Urinary bladder (tissue), 4 donors: ENCODE measurements around the gene SMIM32. TPM values are rescaled to one million over a fixed set of nuclear protein-coding genes. Genes with fewer than 3 reads are reported as not detected.

ENCODE experiments used
- DNase-seq: peaks from one replicate; pipeline ENCODE4 v3.0.0-alpha.2; 2015; ENCODE audit errors: extremely low spot score
- H3K27ac ChIP-seq: one replicate; pipeline ENCODE4 v1.5.1; 2013; ENCODE audit warnings: low read depth, mild to moderate bottlenecking, moderate library complexity
- H3K36me3 ChIP-seq: one replicate; pipeline ENCODE4 v1.6.1; 2013; ENCODE audit warnings: mild to moderate bottlenecking, moderate library complexity; ENCODE audit not compliant: insufficient read depth
- H3K4me1 ChIP-seq: one replicate; pipeline ENCODE4 v1.6.1; 2013; ENCODE audit warnings: mild to moderate bottlenecking, moderate library complexity; ENCODE audit not compliant: insufficient read depth
- H3K4me3 ChIP-seq: one replicate; pipeline ENCODE4 v1.5.1; 2013; ENCODE audit warnings: low read depth, low read length
- WGBS: extraction: QIAGEN DNeasy Blood & Tissue Kit; methylation state at CpG from one replicate; pipeline ENCODE4 v1.1.7; 2013; 5-methylcytosine and 5-hydroxymethylcytosine counted together
- polyA plus RNA-seq: library from polyadenylated mRNA; stranded (reverse); fragments of 200-250 nt; gene quantifications from one replicate; pipeline ENCODE4 v1.2.3, GENCODE V29; 2013
- total RNA-seq: library from RNA; depleted of rRNA; stranded (reverse); fragments of >200 nt; gene quantifications from one replicate; pipeline ENCODE4 v1.2.3, GENCODE V29; 2014
- donor health status: healthy with polysubstance abuse.
- donor health status: healthy.

The SMIM32 gene
- total and polyA plus RNA-seq, 2 donors = 0.09 TPM; not detected in 1

- Histone ChIP-seq H3K4me3 (no peak overlapping the region), H3K36me3 (no peaks in the 10 kb centered on the region), H3K27ac (no peak overlapping the region), H3K4me1 (no peaks in the 10 kb centered on the region)
- no peak for DNase-seq
- 74% methylated on average over 4 of the region's 4 CpGs for WGBS
These were observed 8.9 kb upstream of the SMIM32 start for GRCh38 chr5:136201870-136202269.

GRCh38 chr5:136200761-136201160, 7.8 kb upstream of the SMIM32 start:
- no peak overlapping the region for H3K4me3 ChIP-seq
- H3K36me3 ChIP-seq = no peaks in the 10 kb centered on the region
- H3K27ac ChIP-seq = no peak overlapping the region
- H3K4me1 ChIP-seq = no peaks in the 10 kb centered on the region
- WGBS = 81% methylated on average over 3 of the region's 3 CpGs
- no peak for DNase-seq

GRCh38 chr5:136200130-136200529, 7.2 kb upstream of the SMIM32 start:
- whole genome bisulfite sequencing = 78% methylated on average over 4 of the region's 4 CpGs
- Histone ChIP-seq H3K4me3 (no peak overlapping the region), H3K36me3 (no peaks in the 10 kb centered on the region), H3K27ac (no peak overlapping the region), H3K4me1 (no peaks in the 10 kb centered on the region)
- DNase-seq = no peak

- Histone ChIP-seq H3K4me3 (no peak overlapping the region), H3K27ac (no peak overlapping the region), H3K4me1 (no peaks in the 10 kb centered on the region), H3K36me3 (no peaks in the 10 kb centered on the region)
- WGBS = 91% methylated on average over 7 of the region's 7 CpGs
- DNase-seq = no peak
These were observed 6.4 kb upstream of the SMIM32 start for GRCh38 chr5:136199408-136199807.

GRCh38 chr5:136198453-136198852, 5.5 kb upstream of the SMIM32 start:
- no peak overlapping the region for H3K27ac ChIP-seq
- no peak overlapping the region for H3K4me3 ChIP-seq
- no peak for DNase-seq
- no peaks in the 10 kb centered on the region for H3K36me3 ChIP-seq
- no peaks in the 10 kb centered on the region for H3K4me1 ChIP-seq
- WGBS = 93% methylated on average over 5 of the region's 5 CpGs

- DNase-seq = no peak
- WGBS = 93% methylated on average over 4 of the region's 4 CpGs
These were observed 4.6 kb upstream of the SMIM32 start for GRCh38 chr5:136197462-136198142.

GRCh38 chr5:136195971-136196820, 3.2 kb upstream of the SMIM32 start:
- H3K27ac ChIP-seq = no peak overlapping the region
- no peak overlapping the region for H3K4me3 ChIP-seq
- no peaks in the 10 kb centered on the region for H3K36me3 ChIP-seq
- DNase-seq = no peak
- peaks cover under 1% of the 10 kb centered on the region for H3K4me1 ChIP-seq
- WGBS = 50% methylated on average over 12 of the region's 12 CpGs

More at GRCh38 chr5:136197462-136198142, 4.6 kb upstream of the SMIM32 start:
- no peak overlapping the region for H3K27ac ChIP-seq
- no peaks in the 10 kb centered on the region for H3K36me3 ChIP-seq
- H3K4me3 ChIP-seq = no peak overlapping the region
- no peaks in the 10 kb centered on the region for H3K4me1 ChIP-seq

- Histone ChIP-seq H3K4me3 (no peak overlapping the region), H3K27ac (no peak overlapping the region), H3K4me1 (peaks cover 1% of the 10 kb centered on the region), H3K36me3 (no peaks in the 10 kb centered on the region)
- 88% methylated on average over 3 of the region's 3 CpGs for WGBS
- DNase-seq = no peak
These were observed 1.6 kb upstream of the SMIM32 start for GRCh38 chr5:136194576-136194975.

- 53% methylated on average over 18 of the region's 18 CpGs for WGBS
- Histone ChIP-seq H3K36me3 (no peaks in the 10 kb centered on the region), H3K4me3 (peak overlapping the region; percentile 37), H3K4me1 (peaks cover 1% of the 10 kb centered on the region), H3K27ac (no peak overlapping the region)
- no peak for DNase-seq
These were observed 467 bp upstream of the SMIM32 start for GRCh38 chr5:136193322-136193935.

GRCh38 chr5:136192015-136192525, 892 bp downstream of the SMIM32 start:
- 1% methylated on average over 56 of the region's 56 CpGs for WGBS
- DNase-seq = no peak
- no peaks in the 10 kb centered on the region for H3K36me3 ChIP-seq

GRCh38 chr5:136191304-136192014, 1.5 kb downstream of the SMIM32 start:
- H3K4me1 ChIP-seq = peaks cover 1% of the 10 kb centered on the region
- peak overlapping the region; percentile 37 for H3K4me3 ChIP-seq
- no peaks in the 10 kb centered on the region for H3K36me3 ChIP-seq
- no peak for DNase-seq
- 21% methylated on average over 44 of the region's 44 CpGs for WGBS
- H3K27ac ChIP-seq = no peak overlapping the region

More at GRCh38 chr5:136192015-136192525, 892 bp downstream of the SMIM32 start:
- H3K4me1 ChIP-seq = peaks cover 1% of the 10 kb centered on the region
- no peak overlapping the region for H3K27ac ChIP-seq
- peak overlapping the region; percentile 37 for H3K4me3 ChIP-seq

- WGBS = 35% methylated on average over 1 of the region's 1 CpG
- H3K27ac ChIP-seq = no peak overlapping the region
These were observed 2.1 kb downstream of the SMIM32 start for GRCh38 chr5:136190904-136191303.

GRCh38 chr5:136190091-136190720, 2.8 kb downstream of the SMIM32 start:
- WGBS = 41% methylated on average over 5 of the region's 5 CpGs
- no peak for DNase-seq
- no peak overlapping the region for H3K27ac ChIP-seq
- H3K4me1 ChIP-seq = peaks cover 1% of the 10 kb centered on the region
- no peaks in the 10 kb centered on the region for H3K36me3 ChIP-seq
- H3K4me3 ChIP-seq = no peak overlapping the region

More at GRCh38 chr5:136190904-136191303, 2.1 kb downstream of the SMIM32 start:
- Histone ChIP-seq H3K4me3 (no peak overlapping the region), H3K4me1 (peaks cover 1% of the 10 kb centered on the region), H3K36me3 (no peaks in the 10 kb centered on the region)
- DNase-seq = no peak
